ENCODE data around the gene DCAF4L1. TPM values are rescaled to one million over a fixed set of nuclear protein-coding genes. Genes with fewer than 3 reads are reported as not detected.

Gene DCAF4L1
- total RNA-seq, 1 experiment from 2014 or later: 0.56 TPM

- Histone ChIP-seq H2AFZ (ENCODE audit: low read length) (no peak overlapping the region), H3K36me3 (ENCODE audit: insufficient read depth, low read length) (no peaks in the 10 kb centered on the region), H3K9me3 (ENCODE audit: low read length) (no peaks in the 10 kb centered on the region), H3K4me3 (ENCODE audit: low read length) (no peak overlapping the region), H3K4me2 (ENCODE audit: low read depth, low read length, poor library complexity, severe bottlenecking) (no peak overlapping the region), H3K27me3 (ENCODE audit: low read length) (no peaks in the 10 kb centered on the region), H3K4me1 (ENCODE audit: low read length) (0 out of 2 replicates have a peak, but pooled peaks cover 2% of the 10 kb centered on the region), H3K9me2 (replicated peaks; ENCODE audit: insufficient read depth, low read length) (no peaks in the 10 kb centered on the region), H3K27ac (ENCODE audit: low read length) (no peak overlapping the region), H3K79me2 (ENCODE audit: low read length) (no peaks in the 10 kb centered on the region), H3K9ac (ENCODE audit: low read length) (no peak overlapping the region), H4K20me1 (ENCODE audit: insufficient read depth, low read depth, low read length) (no peaks in the 10 kb centered on the region)
- no peak for DNase-seq
Measured at GRCh38 chr4:41975341-41975740, 6.2 kb upstream of the DCAF4L1 start.

- Histone ChIP-seq H3K4me1 (ENCODE audit: low read length) (0 out of 2 replicates have a peak, but pooled peaks cover 2% of the 10 kb centered on the region), H3K9ac (ENCODE audit: low read length) (no peak overlapping the region), H3K4me2 (ENCODE audit: low read depth, low read length, poor library complexity, severe bottlenecking) (no peak overlapping the region), H3K27ac (ENCODE audit: low read length) (no peak overlapping the region), H3K9me3 (ENCODE audit: low read length) (no peaks in the 10 kb centered on the region), H3K36me3 (ENCODE audit: insufficient read depth, low read length) (no peaks in the 10 kb centered on the region), H4K20me1 (ENCODE audit: insufficient read depth, low read depth, low read length) (no peaks in the 10 kb centered on the region), H3K4me3 (ENCODE audit: low read length) (no peak overlapping the region), H2AFZ (ENCODE audit: low read length) (no peak overlapping the region), H3K27me3 (ENCODE audit: low read length) (no peaks in the 10 kb centered on the region), H3K9me2 (replicated peaks; ENCODE audit: insufficient read depth, low read length) (no peaks in the 10 kb centered on the region), H3K79me2 (ENCODE audit: low read length) (no peaks in the 10 kb centered on the region)
- no peak for DNase-seq
Measured at GRCh38 chr4:41976775-41977516, 4.6 kb upstream of the DCAF4L1 start.

GRCh38 chr4:41977709-41978108 lies 3.8 kb upstream of the DCAF4L1 start:
- H3K27me3 ChIP-seq (ENCODE audit: low read length): no peaks in the 10 kb centered on the region
- no peaks in the 10 kb centered on the region for H3K9me3 ChIP-seq (ENCODE audit: low read length)

GRCh38 chr4:41982716-41983115 lies 1.2 kb downstream of the DCAF4L1 start:
- Histone ChIP-seq H3K4me2 (ENCODE audit: low read depth, low read length, poor library complexity, severe bottlenecking) (no peak overlapping the region), H3K9ac (ENCODE audit: low read length) (no peak overlapping the region), H3K79me2 (ENCODE audit: low read length) (peaks cover 13% of the 10 kb centered on the region), H3K4me1 (ENCODE audit: low read length) (0 out of 2 replicates have a peak, but pooled peaks cover under 1% of the 10 kb centered on the region), H2AFZ (ENCODE audit: low read length) (no peak overlapping the region), H3K4me3 (ENCODE audit: low read length) (no peak overlapping the region), H3K27ac (ENCODE audit: low read length) (no peak overlapping the region), H3K36me3 (ENCODE audit: insufficient read depth, low read length) (no peaks in the 10 kb centered on the region), H3K9me2 (replicated peaks; ENCODE audit: insufficient read depth, low read length) (no peaks in the 10 kb centered on the region; the same call in 1 of the 2 replicates), H3K9me3 (ENCODE audit: low read length) (no peaks in the 10 kb centered on the region), H4K20me1 (ENCODE audit: insufficient read depth, low read depth, low read length) (no peaks in the 10 kb centered on the region), H3K27me3 (ENCODE audit: low read length) (no peaks in the 10 kb centered on the region)
- no peak for DNase-seq

More at GRCh38 chr4:41977709-41978108, 3.8 kb upstream of the DCAF4L1 start:
- Histone ChIP-seq H3K4me2 (ENCODE audit: low read depth, low read length, poor library complexity, severe bottlenecking) (no peak overlapping the region), H3K27ac (ENCODE audit: low read length) (no peak overlapping the region), H3K9ac (ENCODE audit: low read length) (no peak overlapping the region), H3K4me1 (ENCODE audit: low read length) (0 out of 2 replicates have a peak, but pooled peaks cover 2% of the 10 kb centered on the region), H3K79me2 (ENCODE audit: low read length) (no peaks in the 10 kb centered on the region), H2AFZ (ENCODE audit: low read length) (peak overlapping the region; percentile 70; the same call in 1 of the 2 replicates), H4K20me1 (ENCODE audit: insufficient read depth, low read depth, low read length) (no peaks in the 10 kb centered on the region), H3K9me2 (replicated peaks; ENCODE audit: insufficient read depth, low read length) (no peaks in the 10 kb centered on the region), H3K4me3 (ENCODE audit: low read length) (no peak overlapping the region), H3K36me3 (ENCODE audit: insufficient read depth, low read length) (no peaks in the 10 kb centered on the region)
- no peak for DNase-seq

GRCh38 chr4:41985151-41985550 lies 3.6 kb downstream of the DCAF4L1 start:
- no peak overlapping the region for H3K27ac ChIP-seq (ENCODE audit: low read length)
- H3K36me3 ChIP-seq (ENCODE audit: insufficient read depth, low read length): no peaks in the 10 kb centered on the region
- peaks cover 36% of the 10 kb centered on the region for H3K79me2 ChIP-seq (ENCODE audit: low read length)
- H3K9me3 ChIP-seq (ENCODE audit: low read length): no peaks in the 10 kb centered on the region
- no peaks in the 10 kb centered on the region for H4K20me1 ChIP-seq (ENCODE audit: insufficient read depth, low read depth, low read length)
- no peak overlapping the region for H3K4me2 ChIP-seq (ENCODE audit: low read depth, low read length, poor library complexity, severe bottlenecking)
- H3K9me2 ChIP-seq (replicated peaks; ENCODE audit: insufficient read depth, low read length): no peaks in the 10 kb centered on the region; the same call in 1 of the 2 replicates
- DNase-seq: no peak
- no peak overlapping the region for H2AFZ ChIP-seq (ENCODE audit: low read length)
- no peak overlapping the region for H3K9ac ChIP-seq (ENCODE audit: low read length)
- H3K4me3 ChIP-seq (ENCODE audit: low read length): no peak overlapping the region
- peaks cover 15% of the 10 kb centered on the region for H3K4me1 ChIP-seq (ENCODE audit: low read length)
- no peaks in the 10 kb centered on the region for H3K27me3 ChIP-seq (ENCODE audit: low read length)

- Histone ChIP-seq H3K9me3 (ENCODE audit: low read length) (no peaks in the 10 kb centered on the region), H3K9me2 (replicated peaks; ENCODE audit: insufficient read depth, low read length) (no peaks in the 10 kb centered on the region; the same call in 1 of the 2 replicates), H2AFZ (ENCODE audit: low read length) (peak overlapping the region; percentile 78; the same call in 1 of the 2 replicates), H3K4me2 (ENCODE audit: low read depth, low read length, poor library complexity, severe bottlenecking) (peak overlapping the region; percentile 87), H3K9ac (ENCODE audit: low read length) (peak overlapping the region; percentile 94), H3K36me3 (ENCODE audit: insufficient read depth, low read length) (no peaks in the 10 kb centered on the region), H3K4me3 (ENCODE audit: low read length) (peak overlapping the region; percentile 97), H3K27ac (ENCODE audit: low read length) (peak overlapping the region; percentile 34; the same call in 1 of the 2 replicates), H4K20me1 (ENCODE audit: insufficient read depth, low read depth, low read length) (peaks cover 7% of the 10 kb centered on the region; the same call in 1 of the 2 replicates), H3K79me2 (ENCODE audit: low read length) (peaks cover 81% of the 10 kb centered on the region), H3K4me1 (ENCODE audit: low read length) (peaks cover 38% of the 10 kb centered on the region), H3K27me3 (ENCODE audit: low read length) (no peaks in the 10 kb centered on the region)
- DNase-seq: no peak
Measured at GRCh38 chr4:41989994-41990364, 8.4 kb downstream of the DCAF4L1 start.

- H3K9me2 ChIP-seq (replicated peaks; ENCODE audit: insufficient read depth, low read length): no peaks in the 10 kb centered on the region
- peaks cover 7% of the 10 kb centered on the region; the same call in 1 of the 2 replicates for H4K20me1 ChIP-seq (ENCODE audit: insufficient read depth, low read depth, low read length)
- no peaks in the 10 kb centered on the region for H3K36me3 ChIP-seq (ENCODE audit: insufficient read depth, low read length)
- peak within 1 kb of the TSS; percentile 94 for H3K9ac ChIP-seq (ENCODE audit: low read length)
- peak within 1 kb of the TSS; percentile 87 for H3K4me2 ChIP-seq (ENCODE audit: low read depth, low read length, poor library complexity, severe bottlenecking)
- peak; percentile 98 for DNase-seq
- peak within 1 kb of the TSS; percentile 34; the same call in 1 of the 2 replicates for H3K27ac ChIP-seq (ENCODE audit: low read length)
- peaks cover 83% of the 10 kb centered on the region for H3K79me2 ChIP-seq (ENCODE audit: low read length)
- no peaks in the 10 kb centered on the region for H3K9me3 ChIP-seq (ENCODE audit: low read length)
- no peaks in the 10 kb centered on the region for H3K27me3 ChIP-seq (ENCODE audit: low read length)
- peak within 1 kb of the TSS; percentile 97 for H3K4me3 ChIP-seq (ENCODE audit: low read length)
- H3K4me1 ChIP-seq (ENCODE audit: low read length): peaks cover 38% of the 10 kb centered on the region
- H2AFZ ChIP-seq (ENCODE audit: low read length): peak within 1 kb of the TSS; percentile 78; the same call in 1 of the 2 replicates
Measured at GRCh38 chr4:41990365-41991111, 9.0 kb downstream of the DCAF4L1 start, which contains the start of gene SLC30A9. Gene SLC30A9 (plus strand): TSS chr4:41990530. CDS start chr4:41990652, 122 bp downstream.

Data from Karpas-422 (cell line).